ENCODE results near the gene ZNF586. TPM values are rescaled to one million over a fixed set of nuclear protein-coding genes. Genes with fewer than 3 reads are reported as not detected.
A peak's percentile ranks its signal among the peaks of the same experiment; 100 is the strongest.

ZNF586 gene
- total RNA-seq, 1 donor: 19.5 TPM

GRCh38 chr19:57800696-57801095 is 31.2 kb downstream of the ZNF586 start:
- Histone ChIP-seq H3K9me3 (ENCODE audit: low read depth, low read length) (no peaks in the 10 kb centered on the region), H4K20me1 (ENCODE audit: insufficient read depth, low read length) (no peaks in the 10 kb centered on the region), H3K27me3 (ENCODE audit: insufficient read depth, low read length) (no peaks in the 10 kb centered on the region), H3K79me2 (ENCODE audit: insufficient read depth, low read length) (peaks cover 16% of the 10 kb centered on the region), H3K4me2 (ENCODE audit: insufficient read depth, low read length) (no peak overlapping the region), H3K4me3 (ENCODE audit: insufficient read depth, low read length) (no peak overlapping the region), H3K27ac (ENCODE audit: low read depth, low read length) (no peak overlapping the region), H3K36me3 (ENCODE audit: insufficient read depth, low read length) (peaks cover 4% of the 10 kb centered on the region), H3K4me1 (ENCODE audit: insufficient read depth, low read length) (peaks cover 6% of the 10 kb centered on the region), H2AFZ (ENCODE audit: low read length) (no peak overlapping the region)
- TF ChIP-seq, protein P1, sequence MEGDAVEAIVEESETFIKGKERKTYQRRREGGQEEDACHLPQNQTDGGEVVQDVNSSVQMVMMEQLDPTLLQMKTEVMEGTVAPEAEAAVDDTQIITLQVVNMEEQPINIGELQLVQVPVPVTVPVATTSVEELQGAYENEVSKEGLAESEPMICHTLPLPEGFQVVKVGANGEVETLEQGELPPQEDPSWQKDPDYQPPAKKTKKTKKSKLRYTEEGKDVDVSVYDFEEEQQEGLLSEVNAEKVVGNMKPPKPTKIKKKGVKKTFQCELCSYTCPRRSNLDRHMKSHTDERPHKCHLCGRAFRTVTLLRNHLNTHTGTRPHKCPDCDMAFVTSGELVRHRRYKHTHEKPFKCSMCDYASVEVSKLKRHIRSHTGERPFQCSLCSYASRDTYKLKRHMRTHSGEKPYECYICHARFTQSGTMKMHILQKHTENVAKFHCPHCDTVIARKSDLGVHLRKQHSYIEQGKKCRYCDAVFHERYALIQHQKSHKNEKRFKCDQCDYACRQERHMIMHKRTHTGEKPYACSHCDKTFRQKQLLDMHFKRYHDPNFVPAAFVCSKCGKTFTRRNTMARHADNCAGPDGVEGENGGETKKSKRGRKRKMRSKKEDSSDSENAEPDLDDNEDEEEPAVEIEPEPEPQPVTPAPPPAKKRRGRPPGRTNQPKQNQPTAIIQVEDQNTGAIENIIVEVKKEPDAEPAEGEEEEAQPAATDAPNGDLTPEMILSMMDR (IDR thresholded peaks at IDR 0.05; ENCODE audit: extremely low read depth, low read depth, low read length): no peak
- no peak for DNase-seq (ENCODE audit: insufficient read length, low spot score, missing footprints)

- peaks cover 6% of the 10 kb centered on the region for H3K4me1 ChIP-seq (ENCODE audit: insufficient read depth, low read length)
- no peak for DNase-seq (ENCODE audit: insufficient read length, low spot score, missing footprints)
- TF ChIP-seq, protein P1 (IDR thresholded peaks at IDR 0.05; ENCODE audit: extremely low read depth, low read depth, low read length): no peak
- peaks cover 3% of the 10 kb centered on the region for H3K36me3 ChIP-seq (ENCODE audit: insufficient read depth, low read length)
- no peak overlapping the region for H2AFZ ChIP-seq (ENCODE audit: low read length)
- peaks cover 25% of the 10 kb centered on the region for H3K79me2 ChIP-seq (ENCODE audit: insufficient read depth, low read length)
- H3K9me3 ChIP-seq (ENCODE audit: low read depth, low read length): no peaks in the 10 kb centered on the region
- H4K20me1 ChIP-seq (ENCODE audit: insufficient read depth, low read length): no peaks in the 10 kb centered on the region
- no peak overlapping the region for H3K27ac ChIP-seq (ENCODE audit: low read depth, low read length)
- H3K4me2 ChIP-seq (ENCODE audit: insufficient read depth, low read length): no peak overlapping the region
- no peaks in the 10 kb centered on the region for H3K27me3 ChIP-seq (ENCODE audit: insufficient read depth, low read length)
- no peak overlapping the region for H3K4me3 ChIP-seq (ENCODE audit: insufficient read depth, low read length)
These were observed 32.8 kb downstream of the ZNF586 start for GRCh38 chr19:57802269-57802668.

DNA sequence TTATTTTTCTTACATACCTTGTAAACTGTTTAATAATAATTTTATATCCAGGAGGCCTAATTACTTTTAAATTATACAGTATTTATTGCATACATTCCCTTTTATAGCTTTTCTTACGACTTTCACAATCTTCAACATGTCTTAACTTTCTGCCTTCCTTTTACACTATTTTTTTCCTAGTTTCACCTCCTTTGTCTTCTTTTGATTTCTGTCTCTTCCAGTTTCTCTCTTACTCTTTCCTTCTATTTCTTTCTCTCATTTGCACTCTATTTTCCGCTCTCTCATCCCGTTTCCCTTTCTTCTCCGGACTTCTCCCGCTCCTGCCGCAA is 33.8 kb downstream of the ZNF586 start:
- Histone ChIP-seq H3K79me2 (ENCODE audit: insufficient read depth, low read length) (peaks cover 32% of the 10 kb centered on the region), H3K4me1 (ENCODE audit: insufficient read depth, low read length) (peaks cover 6% of the 10 kb centered on the region), H3K4me3 (ENCODE audit: insufficient read depth, low read length) (peak overlapping the region; percentile 85), H3K9me3 (ENCODE audit: low read depth, low read length) (no peaks in the 10 kb centered on the region), H4K20me1 (ENCODE audit: insufficient read depth, low read length) (no peaks in the 10 kb centered on the region), H3K27me3 (ENCODE audit: insufficient read depth, low read length) (no peaks in the 10 kb centered on the region), H3K4me2 (ENCODE audit: insufficient read depth, low read length) (peak overlapping the region; percentile 92), H2AFZ (ENCODE audit: low read length) (peak overlapping the region; percentile 84), H3K27ac (ENCODE audit: low read depth, low read length) (peak overlapping the region; percentile 76), H3K36me3 (ENCODE audit: insufficient read depth, low read length) (peaks cover 11% of the 10 kb centered on the region)
- TF ChIP-seq, protein P1 (IDR thresholded peaks at IDR 0.05; ENCODE audit: extremely low read depth, low read depth, low read length): no peak
- no peak for DNase-seq (ENCODE audit: insufficient read length, low spot score, missing footprints)

DNA sequence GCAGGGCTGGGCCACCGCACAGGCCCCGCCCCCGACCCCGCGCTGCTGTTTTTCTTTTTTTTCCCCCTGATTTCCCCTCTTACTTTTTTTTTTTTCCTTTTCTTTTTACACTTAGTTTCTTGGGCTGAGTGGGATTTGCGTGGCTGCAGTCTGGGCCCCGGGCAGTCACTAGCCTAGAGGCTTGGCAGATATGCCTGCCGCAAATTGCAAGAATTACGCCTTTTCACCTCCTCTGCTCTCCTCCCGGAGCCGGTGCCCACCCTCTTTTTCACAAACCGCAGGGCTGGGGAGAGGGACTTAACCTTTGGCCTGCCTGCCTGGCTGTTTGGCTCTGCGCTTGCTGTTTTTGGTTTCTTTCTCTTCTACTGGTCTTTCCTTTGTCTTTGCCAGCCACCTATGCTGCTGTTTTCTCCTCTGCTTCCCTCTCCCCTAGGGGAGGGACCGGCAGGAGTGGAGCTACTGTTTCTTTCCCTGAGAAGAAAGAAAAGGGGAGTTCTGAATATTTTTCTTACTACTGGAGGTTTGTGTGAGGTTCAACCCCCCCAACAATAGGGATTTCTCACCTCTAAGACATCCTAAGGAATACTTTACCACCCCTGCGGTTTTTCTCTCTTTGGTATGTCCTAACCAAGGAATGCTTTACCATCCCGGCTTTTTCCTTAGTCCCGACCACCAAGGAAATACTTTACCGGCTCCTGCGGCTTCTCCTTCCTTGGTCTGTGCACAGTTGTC is 34.3 kb downstream of the ZNF586 start:
- Histone ChIP-seq H3K4me2 (ENCODE audit: insufficient read depth, low read length) (peak overlapping the region; percentile 92), H3K9me3 (ENCODE audit: low read depth, low read length) (no peaks in the 10 kb centered on the region), H2AFZ (ENCODE audit: low read length) (peak overlapping the region; percentile 84), H3K4me3 (ENCODE audit: insufficient read depth, low read length) (peak overlapping the region; percentile 85), H3K4me1 (ENCODE audit: insufficient read depth, low read length) (peaks cover 6% of the 10 kb centered on the region), H3K27ac (ENCODE audit: low read depth, low read length) (peak overlapping the region; percentile 76), H3K36me3 (ENCODE audit: insufficient read depth, low read length) (peaks cover 15% of the 10 kb centered on the region), H3K27me3 (ENCODE audit: insufficient read depth, low read length) (no peaks in the 10 kb centered on the region), H4K20me1 (ENCODE audit: insufficient read depth, low read length) (no peaks in the 10 kb centered on the region), H3K79me2 (ENCODE audit: insufficient read depth, low read length) (peaks cover 35% of the 10 kb centered on the region)
- TF ChIP-seq, protein P1 (IDR thresholded peaks at IDR 0.05; ENCODE audit: extremely low read depth, low read depth, low read length): no peak
- DNase-seq (ENCODE audit: insufficient read length, low spot score, missing footprints): peak; percentile 76
